ENCODE results near the gene ARHGAP30. TPM values are rescaled to one million over a fixed set of nuclear protein-coding genes. Genes with fewer than 3 reads are reported as not detected.
A peak's percentile ranks its signal among the peaks of the same experiment; 100 is the strongest.

Gene ARHGAP30
- total and polyA plus RNA-seq, 2 of the 4 experiments (the other 2 are of a cell fraction), result 0.02 TPM; not detected in 1

GRCh38 chr1:161013131-161013487 is 56.6 kb downstream of the ARHGAP30 start:
- H2BK20ac ChIP-seq (ENCODE audit: low read depth, low read length), result peak overlapping the region; percentile 45; the same call in 1 of the 2 replicates
- H2AK9ac ChIP-seq (replicated peaks; ENCODE audit: low read depth, low read length, poor library complexity), result no peak overlapping the region
- ATAC-seq (ENCODE audit: low read depth) (no peak), DNase-seq (peak; percentile 21)
- H3K4me1 ChIP-seq (ENCODE audit: control insufficient read depth, insufficient read depth, low read length), result peaks cover 6% of the 10 kb centered on the region
- peak overlapping the region; percentile 69 for H3K27ac ChIP-seq (ENCODE audit: insufficient read depth, low read length)
- dilution Hi-C loops (cut with HindIII; ENCODE audit: low sequenced_read_pairs, unreplicated experiment) (no loop called here), intact Hi-C loops (cut with micrococcal nuclease) (no loop called here), in situ Hi-C loops (cut with MboI; ENCODE audit: low sequenced_read_pairs) (no loop called here)
- ChIA-PET CTCF (no interaction called here), POLR2A (ENCODE audit: unreplicated experiment) (no interaction called here)
- no peak overlapping the region; the same call in 1 of the 2 replicates for H3K4me2 ChIP-seq (ENCODE audit: low read depth, low read length)
- no peaks in the 10 kb centered on the region for H3K36me3 ChIP-seq (ENCODE audit: control insufficient read depth, insufficient read depth, low read length)
- H3K27me3 ChIP-seq (ENCODE audit: control insufficient read depth, insufficient read depth, low read length), result peaks cover 3% of the 10 kb centered on the region; the same call in 1 of the 2 replicates
- no peak overlapping the region for H3K4me3 ChIP-seq (ENCODE audit: insufficient read depth, low read depth, low read length)
- no TSS peak for BruUV-seq (replicated peaks)
- no peak overlapping the region for H3K56ac ChIP-seq (ENCODE audit: extremely low read depth, insufficient read depth, low read length)
- peak overlapping the region; percentile 46; the same call in 1 of the 2 replicates for H2BK120ac ChIP-seq (ENCODE audit: low read depth, low read length)
- peak overlapping the region; percentile 73 for H4K5ac ChIP-seq (ENCODE audit: low read depth, low read length)
- H3K9me1 ChIP-seq (ENCODE audit: insufficient read depth, low read length), result peaks cover 5% of the 10 kb centered on the region
- no peaks in the 10 kb centered on the region for H4K20me1 ChIP-seq (ENCODE audit: insufficient read depth, low read length)
- no peak overlapping the region for H3K14ac ChIP-seq (replicated peaks; ENCODE audit: low read depth, low read length)
- peak overlapping the region; percentile 38; the same call in 1 of the 3 replicates for H2BK15ac ChIP-seq (ENCODE audit: low read depth, low read length)
- TF ChIP-seq BHLHE40 (IDR thresholded peaks at IDR 0.05; ENCODE audit: low read depth, low read length) (no peak), MXI1 (IDR thresholded peaks at IDR 0.05; ENCODE audit: borderline replicate concordance, low read depth, low read length) (no peak)
- H2BK5ac ChIP-seq (ENCODE audit: low read depth, low read length, poor library complexity, severe bottlenecking), result peak overlapping the region; percentile 38
- no peaks in the 10 kb centered on the region for H3K79me1 ChIP-seq (ENCODE audit: low read depth in 1 of 2, low read length in 2 of 2)
- peak overlapping the region; percentile 85 for H2AFZ ChIP-seq (replicated peaks; ENCODE audit: low read length, poor library complexity)
- peak overlapping the region; percentile 31; the same call in 1 of the 2 replicates for H3K4ac ChIP-seq (ENCODE audit: low read depth, low read length)
- no peak overlapping the region for H3K9ac ChIP-seq (ENCODE audit: low read depth, low read length)
- H2AK5ac ChIP-seq (ENCODE audit: low read depth, low read length), result no peak overlapping the region
- peak overlapping the region; percentile 12 for H3K23ac ChIP-seq (ENCODE audit: low read depth, low read length)
- H4K8ac ChIP-seq (ENCODE audit: low read depth in 2 of 2, low read length in 2 of 2), result peak overlapping the region; percentile 82 to 97
- 0 out of 2 replicates have a peak overlapping the region, but pooled peaks have one; percentile 58 for H4K91ac ChIP-seq (ENCODE audit: insufficient read depth, low read depth, low read length)
- H3K9me3 ChIP-seq (ENCODE audit: control insufficient read depth, insufficient read depth, low read length), result no peaks in the 10 kb centered on the region
- peak overlapping the region; percentile 20 for H3K18ac ChIP-seq (ENCODE audit: low read depth, low read length)

All from IMR-90 (cell line).